Endothelial cell of umbilical vein (primary cell): ENCODE results near the gene NR1H4.

Experiments used
- CTCF ChIP-seq, 2 donors: IDR thresholded peaks; 1 replicate in 1 of 2; 2 replicates in 1 of 2; pipeline ENCODE4 v1.5.1; 2011; ENCODE audit warnings: low read length in 2 of 2, mild to moderate bottlenecking in 2 of 2, moderate library complexity in 2 of 2, control low read depth in 1 of 2, inconsistent platforms in 1 of 2, low read depth in 1 of 2; ENCODE audit not compliant: insufficient read depth in 1 of 2; ENCODE audit errors: extremely low read depth in 1 of 2
- GATA2 ChIP-seq: IDR thresholded peaks from 2 replicates; pipeline ENCODE4 v1.7.0; 2011; ENCODE audit warnings: low read depth, mild to moderate bottlenecking, moderate library complexity, mixed read lengths, low read length; ENCODE audit not compliant: insufficient read length, insufficient read depth
- MYC ChIP-seq: IDR thresholded peaks from one replicate; pipeline ENCODE4 v1.6.1; 2011; ENCODE audit warnings: mild to moderate bottlenecking, low read depth, low read length
- POLR2A ChIP-seq: IDR thresholded peaks from 2 replicates; pipeline ENCODE4 v1.6.1; 2012; ENCODE audit warnings: low read depth, mild to moderate bottlenecking, control low read depth, low read length
- POLR2AphosphoS5 ChIP-seq: IDR thresholded peaks from 2 replicates; pipeline ENCODE4 v1.6.1; 2012; ENCODE audit warnings: low read depth, mild to moderate bottlenecking, control low read depth, low read length, moderate library complexity; ENCODE audit not compliant: insufficient read depth

DNA sequence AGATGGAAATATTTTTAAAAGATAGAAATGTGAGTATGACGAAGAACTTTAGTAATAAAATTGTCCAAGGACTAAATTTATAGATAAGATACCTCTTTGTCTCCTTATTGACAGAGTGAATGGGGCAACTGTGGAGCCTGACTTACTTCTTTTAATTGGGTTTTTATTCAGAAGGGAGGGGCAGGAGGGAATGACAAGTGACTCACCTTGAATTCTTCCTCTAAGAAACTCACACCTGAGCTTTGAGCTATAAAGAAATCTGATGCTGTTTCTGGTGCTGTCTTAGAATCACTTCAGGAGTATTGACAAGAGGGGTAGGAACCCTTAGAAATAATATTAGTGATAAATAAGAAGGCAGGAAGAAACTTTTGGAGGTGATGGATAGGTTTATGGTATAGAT lies 951 bp downstream of the NR1H4 start:
- TF ChIP-seq CTCF (IDR thresholded peaks at IDR 0.05; ENCODE audit: extremely low read depth in 1 of 2, insufficient read depth in 1 of 2, low read depth in 1 of 2, low read length in 2 of 2) (no peak), POLR2AphosphoS5 (no peak), MYC (no peak), POLR2A (no peak), GATA2 (no peak)
